Head of caudate nucleus (tissue), 42 donors: ENCODE results near the gene THAP7.
"Not testable (repeated sequence)": the region's sequence is repeated elsewhere in the genome, so short reads cannot be mapped to it uniquely, and the experiment has no call there.

Experiments
- DNase-seq, 42 donors: peaks; one replicate each; pipeline versions ENCODE4 v3.0.0 to v3.0.0-alpha.2; 2020 to 2021; ENCODE audit warnings: mixed read lengths in 7 of 42
- intact Hi-C: fragments of 100-400 bp; cut with DNase I; formaldehyde crosslinking; loops from one replicate; pipeline ENCODE4 v1.15.0; 2022

Gene THAP7

DNA sequence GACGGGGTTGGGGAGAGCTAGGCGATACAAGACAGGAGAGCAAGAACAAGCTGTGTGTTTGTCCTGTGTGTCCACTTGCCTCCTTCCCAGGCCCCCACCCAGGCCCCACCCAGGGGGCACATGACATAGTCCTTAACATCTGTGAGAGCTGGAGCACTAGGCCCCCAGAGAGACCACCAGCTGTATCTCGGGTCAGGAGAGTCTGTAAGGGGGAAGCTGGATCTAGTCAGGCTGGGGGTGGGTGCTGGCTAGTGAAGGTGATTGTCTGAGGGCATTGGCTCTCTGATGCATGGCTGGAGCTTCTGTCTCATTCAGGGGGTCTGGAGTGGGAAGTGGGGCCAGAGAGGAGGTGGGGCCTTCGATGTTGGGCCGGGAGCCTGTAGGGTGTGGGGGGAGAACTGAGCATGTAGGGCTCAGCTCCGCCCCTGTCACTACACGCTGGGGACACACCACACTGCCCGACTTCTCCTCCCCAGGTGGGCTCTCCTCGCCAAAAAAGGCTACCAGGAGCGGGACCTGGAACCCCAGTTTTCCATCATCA, 13.6 kb upstream of the THAP7 start:
- intact Hi-C loops, result no loop called here
- no peak for DNase-seq

DNA sequence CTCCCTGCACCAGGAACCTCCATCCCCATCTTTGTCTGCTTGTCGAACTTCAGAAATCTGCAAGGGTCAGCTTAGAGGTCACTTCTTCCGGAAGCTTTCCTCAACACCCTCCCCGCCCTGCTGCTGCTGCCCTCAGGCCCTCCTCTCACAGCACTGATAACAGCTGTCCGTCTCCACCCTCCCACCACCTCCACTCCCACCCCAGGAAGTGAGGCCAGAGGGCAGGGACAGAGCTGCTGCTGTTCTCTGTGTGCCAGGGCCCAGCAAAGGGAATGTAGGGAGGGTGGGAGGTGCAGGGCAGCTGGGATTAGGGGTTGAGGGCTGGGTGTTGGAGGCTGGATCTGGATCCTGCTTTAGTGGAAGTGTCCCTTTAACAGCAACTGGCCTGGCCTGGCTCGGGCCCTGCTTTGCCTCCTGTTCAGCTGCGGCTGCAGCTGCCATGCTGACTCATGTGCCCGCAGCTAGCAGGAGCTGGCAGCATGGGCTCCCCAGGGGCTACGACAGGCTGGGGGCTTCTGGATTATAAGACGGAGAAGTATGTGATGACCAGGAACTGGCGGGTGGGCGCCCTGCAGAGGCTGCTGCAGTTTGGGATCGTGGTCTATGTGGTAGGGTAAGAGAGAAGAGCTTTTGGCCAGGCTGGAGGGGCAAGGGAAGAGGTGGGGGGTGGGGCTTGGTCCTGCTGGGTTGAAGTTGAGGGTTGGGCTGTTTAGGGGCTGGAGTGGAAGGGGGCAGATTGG, 13.0 kb upstream of the THAP7 start, which contains the start of gene P2RX6:
TSS of gene P2RX6 (plus strand) at position 440 of the 740 bp plus-strand sequence. CDS start at position 450, 10 bp downstream.
- intact Hi-C loops, result no loop called here
- peak in 20 of 42 donors; percentile 4 to 63 (median 32) for DNase-seq

DNA sequence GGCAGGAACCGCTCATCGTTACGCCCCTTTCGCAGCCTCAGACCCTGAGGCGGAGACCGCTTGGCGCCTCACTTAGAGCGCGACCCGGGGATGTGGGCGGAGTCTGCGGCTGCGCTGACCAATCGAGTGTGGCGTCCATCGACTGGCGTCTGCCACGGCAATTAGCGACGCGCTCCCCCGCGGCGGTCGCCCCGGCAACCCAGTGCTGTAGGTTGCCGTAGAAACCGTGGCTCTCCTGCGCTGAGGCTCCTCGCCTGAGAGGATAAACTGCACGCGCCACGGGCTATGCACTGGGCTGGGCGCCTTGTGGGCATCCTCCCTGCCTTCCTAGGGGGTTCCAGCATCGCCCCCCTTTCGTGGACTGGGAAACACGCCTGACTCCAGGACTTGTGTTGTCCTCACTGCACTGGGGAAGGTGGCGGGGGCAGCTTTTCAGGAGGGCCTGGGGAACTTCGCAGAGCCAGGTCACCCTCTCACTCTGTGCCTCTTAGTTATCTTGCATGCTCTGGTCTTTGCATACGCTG, 12.3 kb upstream of the THAP7 start:
- peak; percentile 78 to 96 (median 91) for DNase-seq
- intact Hi-C loops, result no loop called here

DNA sequence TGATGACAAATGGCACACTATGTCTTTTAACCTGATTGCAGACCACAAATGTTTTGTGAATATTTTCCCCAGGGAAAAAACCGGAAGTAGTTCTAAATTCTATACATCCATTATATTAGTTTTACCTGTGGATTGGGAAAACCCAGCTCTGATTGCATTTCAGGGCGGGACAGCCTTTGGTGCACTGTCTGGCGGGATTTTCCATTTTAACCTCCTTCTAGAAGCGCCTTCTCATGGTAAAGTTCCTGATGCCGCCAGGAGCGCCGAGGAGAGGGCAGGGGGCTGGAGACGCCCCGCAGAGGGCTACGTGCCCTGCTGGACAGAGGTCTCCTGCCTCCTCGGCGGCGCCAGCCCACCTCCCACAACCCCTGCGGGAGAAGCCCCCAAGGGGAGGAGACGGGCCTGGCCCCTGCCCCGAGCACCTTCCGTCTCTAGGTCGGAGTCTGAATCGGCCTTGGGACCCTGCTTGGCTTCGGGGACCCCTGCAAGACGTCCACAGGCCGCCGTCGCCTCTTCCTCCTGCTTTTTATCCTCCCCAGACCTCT, 11.8 kb upstream of the THAP7 start:
- intact Hi-C loops, result no loop called here
- DNase-seq, result peak in 1 of 42 donors; percentile 5

DNA sequence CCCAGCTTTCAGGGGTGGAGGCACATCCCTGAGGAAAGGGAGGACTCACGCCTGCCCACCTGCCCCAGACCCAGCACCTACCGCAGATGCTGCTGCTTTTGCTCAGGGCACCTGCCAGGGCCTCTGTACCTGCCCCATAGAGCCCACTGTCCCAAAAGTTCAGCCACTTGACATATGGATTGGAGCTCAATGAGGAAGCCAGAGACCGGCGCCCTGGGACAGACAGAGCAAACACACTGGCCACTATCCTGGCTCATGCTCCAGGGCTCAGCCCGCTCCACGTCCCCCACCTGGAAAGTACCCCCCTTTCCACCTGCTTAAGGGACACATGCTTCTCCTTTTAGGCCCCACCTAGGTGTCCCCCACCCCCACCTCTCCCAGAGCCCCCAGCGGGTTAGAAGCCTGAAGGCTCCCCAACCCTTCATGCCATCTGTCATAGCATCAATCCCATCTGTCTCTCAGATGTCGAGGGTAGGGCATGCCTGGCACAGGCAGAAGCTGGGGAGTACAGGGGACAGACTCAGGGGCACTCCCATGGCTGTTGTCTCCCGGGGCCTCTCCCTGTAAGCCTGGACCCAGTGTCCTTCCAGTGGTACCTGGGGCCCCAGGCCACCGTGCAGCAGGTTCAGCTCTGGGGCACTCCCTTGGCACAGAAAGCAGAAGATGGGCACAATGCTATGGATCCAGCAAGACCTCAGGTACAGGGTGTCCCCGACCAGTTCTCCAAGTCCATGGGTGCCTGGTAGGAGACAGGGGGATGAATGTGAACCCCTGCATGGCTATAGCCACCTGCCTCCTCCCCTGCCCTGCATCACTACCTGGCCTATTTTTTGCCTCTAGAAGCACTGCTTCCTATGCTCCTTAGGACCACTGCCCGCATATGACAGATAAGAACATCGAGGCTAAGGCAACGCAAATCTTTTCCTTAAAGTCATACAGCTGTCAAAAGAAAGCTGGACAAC, 10.8 kb upstream of the THAP7 start:
- intact Hi-C loops, result no loop called here
- DNase-seq, result no peak

DNA sequence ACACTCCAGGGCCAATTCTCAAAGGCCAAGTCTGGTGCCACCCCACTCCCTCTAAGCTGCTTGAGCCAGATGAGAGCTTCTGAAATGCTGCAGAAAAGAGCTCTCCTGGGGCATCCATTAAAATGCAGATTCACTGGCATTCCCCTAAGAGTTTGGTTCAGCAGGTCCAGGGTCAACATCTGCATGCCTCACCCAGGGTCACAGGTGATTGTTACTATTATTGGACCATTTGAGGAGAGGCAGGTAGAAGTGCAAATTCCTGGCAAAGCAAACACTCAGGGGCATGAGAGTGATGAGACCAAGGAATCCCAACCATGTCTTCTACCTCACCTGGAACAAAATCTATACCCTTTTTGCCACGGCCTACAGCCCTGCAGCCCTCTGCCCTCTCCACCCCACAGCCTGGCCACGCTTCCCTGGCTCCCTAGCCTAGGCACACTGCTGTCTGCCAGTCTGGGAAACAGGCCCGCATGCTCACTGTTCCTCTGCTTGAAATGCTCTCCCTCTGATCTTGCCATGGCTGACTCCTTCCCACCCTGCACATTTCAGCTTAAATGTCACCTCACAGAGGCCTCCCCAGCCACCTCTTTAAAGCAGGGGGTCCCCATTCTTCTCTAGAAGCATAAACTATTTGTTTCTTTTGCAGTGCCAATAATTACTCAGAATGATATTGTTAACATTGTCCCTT, 8.7 kb upstream of the THAP7 start:
- intact Hi-C loops, result no loop called here
- no peak for DNase-seq

DNA sequence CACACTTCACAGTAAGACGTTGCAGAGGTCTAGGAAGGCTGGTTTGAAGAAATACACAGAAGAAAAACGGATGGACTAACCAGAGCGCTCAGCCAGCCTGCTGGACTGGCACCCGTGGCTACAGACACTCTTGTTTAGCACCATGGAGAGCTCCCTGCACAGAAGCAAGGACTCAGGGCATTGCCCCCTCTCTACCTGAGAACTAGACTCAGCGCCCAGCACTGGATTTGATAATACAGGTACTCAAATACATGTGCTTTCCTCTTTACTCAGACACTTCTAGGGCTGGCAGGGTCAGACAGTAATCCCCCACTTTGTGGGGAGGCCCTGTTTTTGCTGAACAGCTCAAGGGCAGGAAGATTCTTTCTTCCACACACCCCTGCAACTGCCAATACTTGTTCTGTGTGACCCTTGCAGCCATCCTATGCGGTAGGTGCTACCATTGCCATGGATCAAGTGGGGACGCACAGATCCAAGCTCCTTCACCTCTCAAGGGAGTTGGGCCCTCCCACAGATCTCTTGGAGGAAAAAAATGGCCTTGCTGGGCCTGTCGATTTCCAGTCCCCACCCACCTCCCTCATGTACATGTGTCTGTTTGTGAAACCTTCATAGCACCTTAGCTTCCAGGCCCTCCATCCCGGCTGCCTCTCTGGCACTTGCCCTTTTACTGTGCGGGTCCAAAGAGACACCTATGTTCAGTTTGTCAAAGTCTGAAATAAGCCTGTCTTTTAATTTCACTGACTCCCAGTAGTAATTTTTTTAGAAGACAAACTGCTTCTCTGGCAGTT, 7.9 kb upstream of the THAP7 start:
- no peak for DNase-seq
- intact Hi-C loops, result no loop called here

DNA sequence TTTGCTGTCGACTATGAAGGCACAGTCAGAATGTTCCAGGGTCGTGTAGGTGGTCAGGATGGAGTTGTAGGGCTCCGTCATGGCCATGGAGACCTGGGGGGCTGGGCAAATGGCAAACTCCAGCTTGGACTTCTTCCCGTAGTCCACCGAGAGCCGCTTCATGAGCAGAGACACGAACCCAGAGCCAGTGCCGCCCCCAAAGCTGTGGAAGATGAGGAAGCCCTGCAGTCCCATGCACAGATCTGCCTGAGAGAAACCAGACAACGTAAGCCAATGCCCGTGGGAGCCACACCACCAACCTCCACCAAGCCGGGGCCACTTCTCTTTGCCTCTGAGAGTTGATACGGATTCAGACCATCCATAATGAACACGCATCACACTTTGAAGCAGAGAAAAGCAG, 7.3 kb upstream of the THAP7 start:
- DNase-seq, intact Hi-C loops: not testable (repeated sequence)

DNA sequence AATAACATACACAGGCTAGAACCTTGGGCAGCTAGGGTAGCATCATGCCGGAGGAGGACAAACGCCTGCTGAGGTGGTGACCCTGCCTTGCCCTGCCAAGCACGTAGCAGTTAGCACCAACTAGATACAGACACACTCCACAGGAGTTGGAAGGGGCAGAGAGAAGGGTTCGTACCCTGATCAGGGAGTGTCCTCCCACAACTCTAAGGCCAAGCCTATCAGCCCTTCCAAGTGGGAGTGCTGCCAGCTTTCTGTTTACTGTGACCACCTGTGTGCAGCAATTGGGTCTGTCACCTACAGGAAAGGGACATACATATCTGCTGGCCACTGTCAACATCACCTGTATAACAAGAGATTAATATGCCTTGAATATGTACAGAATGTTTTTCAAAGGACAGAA, 1.9 kb upstream of the THAP7 start:
- intact Hi-C loops, result loop anchor here (5.0 kb wide), 1 partner anchor 86 kb away; the partner anchor contains the start of gene CRKL
- DNase-seq, result no peak

DNA sequence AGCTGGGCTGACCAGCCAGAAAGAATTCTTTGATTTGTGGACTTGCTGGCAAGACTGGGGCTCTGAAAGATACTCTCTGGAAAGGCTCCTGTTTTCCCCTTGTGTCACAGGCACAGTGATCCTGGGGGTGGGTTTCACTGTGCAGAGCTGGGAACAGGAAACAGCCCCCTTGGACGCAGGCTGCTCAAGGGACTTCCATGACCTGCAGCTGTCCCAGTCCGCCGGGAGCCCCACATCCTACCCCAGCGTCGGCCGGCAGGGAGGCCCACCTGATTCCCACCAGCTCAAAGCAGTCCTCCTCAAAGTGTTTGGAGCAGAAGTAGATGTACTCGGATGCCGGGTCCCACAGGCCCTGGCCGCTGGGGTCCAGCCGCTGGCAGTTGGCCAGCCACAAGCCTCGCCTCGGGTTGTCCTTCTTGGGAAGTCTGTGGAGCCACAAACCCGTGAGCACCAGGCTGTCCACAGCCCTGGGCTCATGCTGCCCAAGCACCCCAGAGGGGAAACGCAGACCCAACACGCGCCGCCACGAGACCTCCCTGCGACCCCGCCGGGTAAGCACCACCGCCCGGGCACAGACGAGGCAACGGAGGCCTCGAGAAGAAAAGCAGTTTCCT, 824 bp downstream of the THAP7 start:
- intact Hi-C loops, result loop anchor here (1.0 to 5.0 kb wide), 2 partner anchors 19 to 84 kb away; partner anchors contain the start of genes CRKL and LZTR1
- DNase-seq, result peak in 7 of 42 donors; percentile 25 to 45 (median 33)

DNA sequence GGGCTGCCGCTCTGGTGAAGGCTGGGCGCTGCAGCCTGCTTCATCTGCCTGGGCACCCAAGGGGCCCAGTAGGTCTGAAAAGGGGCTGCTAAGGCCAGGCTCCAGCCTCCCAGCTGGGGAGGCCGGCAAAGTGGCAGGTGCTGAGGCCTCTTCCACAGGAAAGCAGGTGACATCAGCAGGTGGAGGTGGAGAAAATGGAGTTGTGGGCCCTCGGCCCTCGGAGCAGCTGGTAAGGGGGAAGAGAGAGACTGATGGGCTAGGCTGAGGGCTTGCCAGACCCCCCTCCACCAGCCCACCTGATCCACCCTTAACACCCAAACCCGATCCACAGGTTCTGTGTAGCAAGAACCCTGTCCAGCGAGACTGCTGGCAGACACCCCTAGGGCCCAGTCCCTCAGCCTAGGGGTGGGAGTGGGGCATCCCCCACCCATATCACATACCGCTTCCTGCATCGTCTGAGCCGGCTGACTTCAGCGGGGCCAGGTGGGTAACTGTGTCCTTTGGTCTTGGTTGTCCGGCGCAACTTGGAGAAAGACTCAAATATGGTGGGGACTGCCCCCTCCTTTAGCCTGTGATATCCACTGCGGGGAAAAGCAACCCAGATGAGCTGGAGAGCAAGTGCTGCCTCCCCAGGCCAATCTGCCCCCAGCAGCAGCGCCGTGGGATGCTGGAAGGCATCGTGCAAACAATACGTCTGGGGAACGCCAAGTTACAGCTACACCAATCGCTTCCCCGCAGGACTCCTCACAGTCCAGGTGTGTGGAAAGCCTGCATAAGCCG, 1.5 kb downstream of the THAP7 start:
- no peak for DNase-seq
- intact Hi-C loops, result loop anchor here (5.0 kb wide), 1 partner anchor 83 kb away; the partner anchor contains the start of gene CRKL

DNA sequence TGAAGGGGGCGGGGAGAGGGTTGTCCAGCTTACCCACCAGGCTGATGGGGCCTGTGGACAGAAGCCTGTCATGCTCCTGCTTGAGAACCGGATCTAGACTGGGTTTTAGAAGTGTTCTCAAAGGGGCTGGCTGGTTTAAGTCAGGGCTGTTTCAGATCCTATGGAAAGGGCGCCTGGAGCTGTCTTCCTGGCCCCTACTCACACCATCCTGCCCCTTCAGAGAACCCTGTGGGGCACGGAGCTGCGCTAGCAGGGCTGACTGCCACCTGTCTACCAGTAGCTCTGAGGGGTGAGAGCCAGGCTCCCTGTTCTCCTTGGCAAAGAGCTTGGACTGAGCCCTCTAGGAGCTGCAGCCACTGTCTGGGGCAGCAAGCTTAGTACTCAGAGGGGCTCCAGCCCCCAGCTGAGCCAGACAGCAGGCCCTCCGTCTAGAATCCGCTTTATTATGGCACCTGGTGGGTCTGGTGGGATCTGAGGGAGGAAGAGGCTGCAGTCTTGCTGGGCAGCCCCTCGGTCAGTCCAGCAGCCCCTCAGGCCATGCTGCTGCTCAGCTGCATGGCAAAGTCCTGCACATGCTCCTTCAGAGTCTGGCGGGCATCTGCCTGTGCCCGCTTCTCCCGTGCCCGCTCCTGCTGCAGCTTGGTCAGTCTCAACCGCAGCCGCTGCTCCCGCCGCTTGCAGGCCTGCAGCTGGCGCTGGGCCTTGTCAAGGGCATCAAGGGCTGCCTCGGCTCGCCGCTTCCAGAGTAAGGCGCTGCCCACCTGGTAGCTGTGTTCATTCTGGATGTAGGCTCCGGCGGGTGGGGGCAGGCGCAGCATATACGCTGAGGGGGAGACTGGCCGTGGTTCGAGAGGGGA, 2.3 kb downstream of the THAP7 start:
- DNase-seq, result no peak
- intact Hi-C loops, result loop anchor here (5.0 kb wide), 1 partner anchor 82 kb away; the partner anchor contains the start of gene CRKL

DNA sequence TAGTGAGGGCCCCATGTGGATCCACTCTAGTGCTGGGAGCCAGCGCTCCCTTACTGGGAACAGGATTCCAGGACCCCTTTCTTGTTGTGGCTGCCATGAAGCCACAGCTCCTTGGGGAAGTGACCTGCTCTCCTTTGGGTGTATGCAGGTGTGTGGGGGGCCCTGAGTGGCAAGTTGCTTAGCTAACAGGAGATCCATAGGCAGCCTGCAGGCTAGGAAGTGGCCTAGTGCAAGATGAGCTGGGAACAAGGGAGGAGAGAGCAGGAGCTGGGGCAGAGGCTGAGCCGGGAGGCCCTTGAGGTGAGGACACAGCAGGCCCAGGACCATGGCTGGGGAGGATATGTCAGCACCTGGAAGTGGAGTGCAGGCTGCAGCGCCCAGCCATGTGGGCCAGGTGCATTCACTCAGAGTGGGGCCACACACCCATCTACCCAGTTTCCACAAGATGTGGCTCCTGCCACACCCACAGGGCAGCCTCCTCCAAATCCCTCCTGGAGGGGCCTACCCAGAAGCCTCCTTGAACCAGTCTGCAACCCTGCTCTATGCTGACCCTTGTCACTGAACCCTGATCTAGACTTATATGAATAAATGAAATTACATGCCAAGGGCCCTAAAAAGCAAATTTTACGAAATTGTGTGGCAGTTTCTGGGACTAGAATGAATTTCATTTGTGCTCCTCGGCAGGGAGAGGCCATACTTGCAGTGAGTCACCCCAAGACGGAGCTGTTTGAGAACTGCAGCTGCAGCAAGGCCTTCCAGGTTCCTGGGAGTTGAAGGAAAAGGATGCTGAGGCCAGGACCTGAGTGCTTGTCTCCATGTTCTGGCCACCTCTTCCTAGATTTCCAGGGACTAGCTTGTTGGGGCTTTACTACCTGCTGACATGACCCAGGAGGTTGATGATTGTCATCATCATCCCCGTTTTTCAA, 3.2 kb downstream of the THAP7 start:
- no peak for DNase-seq
- intact Hi-C loops, result no loop called here

DNA sequence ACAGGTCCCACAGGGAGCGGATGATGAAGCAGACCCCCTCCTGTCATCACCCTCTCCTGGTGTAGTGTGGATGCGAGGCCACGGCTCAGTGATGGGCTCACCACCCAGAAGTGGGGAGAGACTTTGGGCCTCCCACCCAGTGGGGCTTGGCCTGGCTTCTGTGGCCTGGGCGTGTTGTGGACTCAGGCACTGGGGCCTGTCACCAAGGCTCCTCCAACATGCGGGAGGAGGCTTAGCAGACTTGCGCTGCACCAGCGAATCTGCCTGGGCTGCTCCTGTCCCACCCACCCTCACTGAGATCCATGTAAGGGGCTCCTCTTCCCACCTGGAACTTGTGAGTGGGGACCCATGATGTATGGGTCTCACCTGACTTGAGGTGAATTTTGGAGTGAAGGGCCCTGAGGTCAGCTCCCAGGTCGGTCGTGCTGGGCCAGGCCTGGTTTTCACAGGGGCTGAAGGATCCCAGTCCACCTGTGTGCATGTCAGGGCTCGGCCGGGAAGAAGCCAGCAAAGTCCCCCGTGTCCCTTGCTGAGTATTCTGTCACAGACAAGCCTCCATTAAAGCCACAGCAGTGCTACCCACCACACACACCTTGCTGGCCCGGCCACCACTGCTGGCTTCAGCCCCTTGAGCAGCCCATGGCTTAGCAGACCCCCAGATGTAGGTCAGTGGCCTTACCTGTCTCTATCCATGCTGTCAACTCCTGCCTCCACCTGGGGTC, 4.2 kb downstream of the THAP7 start:
- intact Hi-C loops, result no loop called here
- no peak for DNase-seq
